MM.1S (cell line): ENCODE data around the gene RBBP5.

Experiments
- DNase-seq: peaks from one replicate; pipeline ENCODE4 v3.0.0-alpha.2; 2015
- H2AFZ ChIP-seq: fragments of 300-600 bp; sonication (generic); 2 replicates; pipeline ENCODE4 v1.6.0; 2016; ENCODE audit warnings: antibody characterized with exemption, low read length
- H3F3A ChIP-seq: fragments of 300-600 bp; sonication (generic); 2 replicates; pipeline ENCODE4 v1.6.1; 2016; ENCODE audit warnings: mild to moderate bottlenecking, antibody characterized with exemption, low read length, moderate library complexity, mixed read lengths; ENCODE audit not compliant: insufficient read depth
- H3K27ac ChIP-seq: fragments of 300-600 bp; sonication (generic); 2 replicates; pipeline ENCODE4 v1.5.1; 2016; ENCODE audit warnings: mild to moderate bottlenecking, low read length
- H3K27me3 ChIP-seq: fragments of 300-600 bp; sonication (generic); replicated peaks from 2 replicates; pipeline ENCODE4 v1.6.0; 2016; ENCODE audit warnings: low read length; ENCODE audit not compliant: insufficient read depth
- H3K36me3 ChIP-seq: fragments of 300-600 bp; sonication (generic); replicated peaks from 2 replicates; pipeline ENCODE4 v1.6.1; 2016; ENCODE audit warnings: mild to moderate bottlenecking, low read length, mixed read lengths; ENCODE audit not compliant: insufficient read depth
- H3K4me1 ChIP-seq: fragments of 300-600 bp; sonication (generic); 2 replicates; pipeline ENCODE4 v1.6.1; 2016; ENCODE audit warnings: low read length, mixed read lengths
- H3K4me2 ChIP-seq: fragments of 300-600 bp; sonication (generic); 2 replicates; pipeline ENCODE4 v1.6.0; 2016; ENCODE audit warnings: low read depth, low read length
- H3K4me3 ChIP-seq: fragments of 300-600 bp; sonication (generic); 2 replicates; pipeline ENCODE4 v1.5.1; 2016; ENCODE audit warnings: low read length, mixed read lengths
- H3K79me2 ChIP-seq: fragments of 300-600 bp; sonication (generic); 2 replicates; pipeline ENCODE4 v1.6.1; 2016; ENCODE audit warnings: mixed run types, low read length, mixed read lengths
- H3K9ac ChIP-seq: fragments of 300-600 bp; sonication (generic); 2 replicates; pipeline ENCODE4 v1.6.1; 2016; ENCODE audit warnings: low read length, mixed read lengths
- H3K9me2 ChIP-seq: fragments of 300-600 bp; sonication (generic); replicated peaks from 2 replicates; pipeline ENCODE4 v1.6.1; 2016; ENCODE audit warnings: mild to moderate bottlenecking, low read length, mixed read lengths; ENCODE audit not compliant: insufficient read depth
- H3K9me3 ChIP-seq: fragments of 300-600 bp; sonication (generic); replicated peaks from 2 replicates; pipeline ENCODE4 v1.6.1; 2016; ENCODE audit warnings: mild to moderate bottlenecking, low read length, mixed read lengths; ENCODE audit not compliant: insufficient read depth
- H4K20me1 ChIP-seq: fragments of 300-600 bp; sonication (generic); 2 replicates; pipeline ENCODE4 v1.6.1; 2016; ENCODE audit warnings: mild to moderate bottlenecking, low read length, moderate library complexity, mixed read lengths; ENCODE audit not compliant: insufficient read depth
- EZH2 ChIP-seq: fragments of 300-600 bp; sonication (generic); optimal IDR thresholded peaks from 2 replicates; pipeline ENCODE3; 2017; ENCODE audit warnings: low read depth, mild to moderate bottlenecking, antibody characterized with exemption, low read length, mixed read lengths
- EZH2phosphoT487 ChIP-seq: fragments of 300-600 bp; sonication (generic); IDR thresholded peaks from 2 replicates; pipeline ENCODE4 v1.6.1; 2018; ENCODE audit warnings: antibody characterized with exemption, low read length
- TF ChIP-seq, protein P1 (sequence below): fragments of 300-600 bp; sonication (generic); IDR thresholded peaks from 2 replicates; pipeline ENCODE4 v1.5.1; 2016; ENCODE audit warnings: antibody characterized with exemption, low read length, mixed read lengths

The RBBP5 gene

DNA sequence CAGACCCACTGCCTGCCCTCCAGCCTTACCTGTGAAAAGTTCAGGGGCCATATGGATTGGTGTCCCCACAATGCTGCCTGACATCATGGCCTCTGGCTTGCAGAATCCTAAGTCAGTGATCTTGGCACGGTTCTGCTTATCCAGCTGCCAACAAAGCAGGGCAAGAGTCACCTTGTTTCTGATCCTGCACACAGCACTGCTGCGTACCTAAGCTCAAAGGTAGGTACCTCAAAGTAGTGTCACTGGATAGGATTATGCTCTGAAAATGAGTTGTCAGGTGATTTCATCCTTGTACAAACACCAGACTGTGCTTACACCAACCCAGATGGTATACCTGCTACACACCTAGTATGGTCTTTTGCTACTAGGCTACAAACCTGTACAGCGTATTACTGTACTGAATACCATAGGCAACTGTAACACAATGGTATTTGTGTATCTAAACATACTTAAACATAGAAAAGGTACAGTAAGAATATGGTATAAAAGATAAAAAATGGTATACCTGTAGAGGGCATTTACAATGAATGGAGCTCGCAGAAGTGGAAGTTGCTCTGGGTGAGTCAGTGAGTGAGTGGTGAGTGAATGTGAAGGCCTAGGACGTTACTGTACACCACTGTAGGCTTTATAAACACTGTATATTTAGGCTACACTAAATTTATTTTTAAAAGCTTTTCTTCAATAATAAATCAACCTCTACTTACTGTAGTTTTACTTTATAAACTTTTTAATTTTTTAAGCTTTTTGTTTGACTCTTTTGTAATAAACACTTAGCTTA lies 29.1 kb upstream of the RBBP5 start:
- H3K27me3 ChIP-seq, result no peaks in the 10 kb centered on the region

DNA sequence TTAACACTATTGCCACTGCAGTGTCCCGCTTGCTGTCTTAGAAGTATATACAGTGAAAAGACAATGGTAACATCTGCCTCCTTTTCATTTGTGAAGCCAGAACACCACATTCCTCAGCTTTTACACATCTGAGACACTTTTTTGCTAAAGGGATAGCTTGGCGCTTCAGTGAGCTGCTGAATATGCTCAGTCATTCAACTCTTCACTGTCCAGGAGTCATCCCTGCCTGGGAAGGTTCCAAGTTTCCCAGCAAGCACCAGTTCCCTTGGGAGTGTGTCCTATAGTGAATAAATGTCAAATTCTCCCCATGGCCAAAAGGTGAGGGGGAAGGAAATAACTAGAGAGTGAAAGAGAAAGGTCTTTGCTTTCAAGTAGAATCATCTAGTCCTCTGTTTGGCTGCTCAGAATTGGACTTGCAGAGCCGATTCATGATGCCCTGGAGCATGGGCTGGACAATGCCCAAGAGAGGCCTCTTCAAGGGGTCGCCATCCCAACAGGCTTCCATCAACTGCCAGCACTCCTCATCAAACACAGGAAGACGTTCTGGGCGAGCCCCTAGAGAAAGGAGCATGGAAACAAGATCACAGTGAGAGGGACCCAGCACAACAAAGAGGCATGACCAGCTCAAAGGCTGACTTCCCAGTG lies 25.5 kb upstream of the RBBP5 start:
- Histone ChIP-seq H3F3A (peaks cover 3% of the 10 kb centered on the region), H3K79me2 (no peaks in the 10 kb centered on the region), H3K36me3 (no peaks in the 10 kb centered on the region), H3K4me1 (peaks cover 2% of the 10 kb centered on the region), H3K4me2 (no peak overlapping the region), H3K27ac (no peak overlapping the region), H3K4me3 (no peak overlapping the region), H4K20me1 (no peaks in the 10 kb centered on the region), H3K9me2 (no peaks in the 10 kb centered on the region), H3K9me3 (no peaks in the 10 kb centered on the region), H2AFZ (no peak overlapping the region), H3K9ac (no peak overlapping the region), H3K27me3 (no peaks in the 10 kb centered on the region)
- TF ChIP-seq EZH2, result no peak
- TF ChIP-seq, protein P1, sequence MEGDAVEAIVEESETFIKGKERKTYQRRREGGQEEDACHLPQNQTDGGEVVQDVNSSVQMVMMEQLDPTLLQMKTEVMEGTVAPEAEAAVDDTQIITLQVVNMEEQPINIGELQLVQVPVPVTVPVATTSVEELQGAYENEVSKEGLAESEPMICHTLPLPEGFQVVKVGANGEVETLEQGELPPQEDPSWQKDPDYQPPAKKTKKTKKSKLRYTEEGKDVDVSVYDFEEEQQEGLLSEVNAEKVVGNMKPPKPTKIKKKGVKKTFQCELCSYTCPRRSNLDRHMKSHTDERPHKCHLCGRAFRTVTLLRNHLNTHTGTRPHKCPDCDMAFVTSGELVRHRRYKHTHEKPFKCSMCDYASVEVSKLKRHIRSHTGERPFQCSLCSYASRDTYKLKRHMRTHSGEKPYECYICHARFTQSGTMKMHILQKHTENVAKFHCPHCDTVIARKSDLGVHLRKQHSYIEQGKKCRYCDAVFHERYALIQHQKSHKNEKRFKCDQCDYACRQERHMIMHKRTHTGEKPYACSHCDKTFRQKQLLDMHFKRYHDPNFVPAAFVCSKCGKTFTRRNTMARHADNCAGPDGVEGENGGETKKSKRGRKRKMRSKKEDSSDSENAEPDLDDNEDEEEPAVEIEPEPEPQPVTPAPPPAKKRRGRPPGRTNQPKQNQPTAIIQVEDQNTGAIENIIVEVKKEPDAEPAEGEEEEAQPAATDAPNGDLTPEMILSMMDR, result no peak
- no peak for TF ChIP-seq EZH2phosphoT487
- no peak for DNase-seq

More for the DNA sequence above, 29.1 kb upstream of the RBBP5 start:
- H3K4me2 ChIP-seq, result no peak overlapping the region
- H3K9me2 ChIP-seq, result no peaks in the 10 kb centered on the region
- no peaks in the 10 kb centered on the region for H3K79me2 ChIP-seq
- TF ChIP-seq, protein P1, result no peak
- TF ChIP-seq EZH2 (no peak), EZH2phosphoT487 (no peak)
- H3K9ac ChIP-seq, result no peak overlapping the region
- H3K27ac ChIP-seq, result no peak overlapping the region
- no peaks in the 10 kb centered on the region for H4K20me1 ChIP-seq
- no peak overlapping the region for H3K4me3 ChIP-seq
- H2AFZ ChIP-seq, result no peak overlapping the region
- peaks cover under 1% of the 10 kb centered on the region; the same call in 1 of the 2 replicates for H3K36me3 ChIP-seq
- no peaks in the 10 kb centered on the region for H3F3A ChIP-seq
- no peaks in the 10 kb centered on the region for H3K9me3 ChIP-seq
- no peaks in the 10 kb centered on the region for H3K4me1 ChIP-seq
- DNase-seq, result no peak

DNA sequence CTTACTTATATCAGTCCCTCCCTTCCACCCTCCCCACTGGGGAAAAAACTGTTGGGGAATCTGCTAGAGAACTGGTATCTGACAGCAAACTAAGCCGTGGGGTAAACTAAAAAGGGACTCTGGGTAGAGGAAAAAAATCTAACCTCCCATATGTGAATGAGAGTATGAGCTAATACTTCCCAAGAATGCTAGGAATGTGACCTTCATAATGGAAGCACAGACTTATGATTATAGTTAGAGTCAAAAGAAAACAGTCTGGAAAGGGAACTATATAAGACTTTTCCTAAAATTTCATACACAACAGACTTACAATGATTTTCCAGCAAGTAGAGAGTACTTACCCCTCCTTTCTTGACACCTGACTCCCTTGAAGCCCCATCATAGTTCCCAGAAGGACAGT lies 23.0 kb upstream of the RBBP5 start:
- Histone ChIP-seq H3K9me3 (no peaks in the 10 kb centered on the region), H3K4me1 (peaks cover 8% of the 10 kb centered on the region), H3K27ac (no peak overlapping the region), H3F3A (peaks cover 10% of the 10 kb centered on the region), H3K36me3 (no peaks in the 10 kb centered on the region), H3K79me2 (no peaks in the 10 kb centered on the region), H3K27me3 (no peaks in the 10 kb centered on the region), H3K4me2 (no peak overlapping the region), H4K20me1 (no peaks in the 10 kb centered on the region), H3K9ac (no peak overlapping the region), H3K9me2 (no peaks in the 10 kb centered on the region), H2AFZ (no peak overlapping the region), H3K4me3 (no peak overlapping the region)
- no peak for DNase-seq
- TF ChIP-seq, protein P1, result no peak
- TF ChIP-seq EZH2phosphoT487, result no peak
- TF ChIP-seq EZH2, result no peak
